NCI-H2196 (cell line): ENCODE data around the gene KCTD1.

Source experiments
- DNase-seq: peaks from one replicate; lab custom pipeline; 2025; ENCODE audit not compliant: unreplicated experiment; lab: John Stamatoyannopoulos, UW

The KCTD1 gene

DNA sequence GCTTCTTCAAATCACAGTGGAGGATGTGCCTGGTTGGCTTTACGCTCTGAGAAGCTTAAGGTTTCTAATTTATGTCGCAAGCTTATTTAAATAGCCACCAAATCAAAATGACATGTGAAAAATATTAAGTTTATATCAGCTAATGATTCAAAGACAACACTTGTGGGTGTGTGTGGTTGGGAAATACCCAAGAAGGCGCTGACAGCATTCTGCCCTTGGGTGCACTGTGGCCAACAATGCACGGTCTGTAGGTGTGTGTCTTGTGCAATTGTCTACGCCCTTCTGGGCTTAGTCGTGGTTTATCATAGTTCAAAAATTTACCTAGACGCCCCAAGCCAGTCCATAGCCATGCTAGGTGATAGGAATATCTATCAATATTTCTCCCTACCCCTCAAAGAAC is 60.9 kb downstream of the KCTD1 start:
- no peak for DNase-seq

GRCh38 chr18:26483633-26484032 is 64.7 kb downstream of the KCTD1 start:
- DNase-seq = no peak

- no peak for DNase-seq
Observed at GRCh38 chr18:26482569-26482968, 65.8 kb downstream of the KCTD1 start.

DNA sequence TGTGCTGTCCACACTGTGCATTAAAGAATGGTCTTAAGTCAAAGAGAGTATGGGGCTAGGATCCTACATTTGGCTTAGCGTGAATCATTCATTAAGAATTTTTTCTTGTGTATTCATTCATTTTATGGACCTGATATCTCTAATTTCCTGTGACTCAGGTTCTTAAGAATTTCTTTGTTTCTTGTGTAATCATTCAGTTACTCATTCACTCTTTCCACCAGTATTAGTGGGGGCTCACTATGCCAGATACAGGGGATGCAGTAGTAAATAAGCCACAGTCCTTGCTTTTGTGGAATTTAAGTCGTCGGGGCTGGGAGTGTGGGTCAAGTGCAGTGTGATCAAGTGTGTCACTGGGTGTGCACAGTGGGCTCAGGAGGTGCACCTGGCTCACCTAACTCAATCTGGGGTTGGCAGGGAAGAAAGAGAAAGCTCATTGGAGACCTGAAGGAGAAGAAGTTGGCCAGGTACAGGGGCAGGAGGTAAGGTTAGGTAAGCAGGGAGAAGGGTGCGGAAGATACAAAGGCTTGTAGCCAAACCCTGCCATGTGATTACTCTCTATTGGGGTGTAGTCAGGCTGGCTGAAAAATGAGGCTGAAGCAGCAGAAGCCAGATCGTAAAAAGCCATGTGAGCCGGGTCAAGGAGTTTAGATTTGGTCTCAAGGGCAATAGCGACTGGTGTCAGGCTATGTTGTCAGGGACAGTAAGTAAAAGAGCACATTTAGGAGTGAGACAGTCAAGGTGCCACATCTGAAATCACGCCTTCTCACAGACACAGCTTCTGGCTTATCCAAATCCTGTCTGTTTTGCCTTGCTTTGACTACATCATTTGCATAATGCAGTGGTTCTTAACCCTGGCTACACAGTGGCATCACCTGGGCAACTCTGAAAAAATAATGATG is 67.2 kb downstream of the KCTD1 start:
- no peak for DNase-seq

- no peak for DNase-seq
Observed at GRCh38 chr18:26479681-26480079, 68.7 kb downstream of the KCTD1 start.

DNA sequence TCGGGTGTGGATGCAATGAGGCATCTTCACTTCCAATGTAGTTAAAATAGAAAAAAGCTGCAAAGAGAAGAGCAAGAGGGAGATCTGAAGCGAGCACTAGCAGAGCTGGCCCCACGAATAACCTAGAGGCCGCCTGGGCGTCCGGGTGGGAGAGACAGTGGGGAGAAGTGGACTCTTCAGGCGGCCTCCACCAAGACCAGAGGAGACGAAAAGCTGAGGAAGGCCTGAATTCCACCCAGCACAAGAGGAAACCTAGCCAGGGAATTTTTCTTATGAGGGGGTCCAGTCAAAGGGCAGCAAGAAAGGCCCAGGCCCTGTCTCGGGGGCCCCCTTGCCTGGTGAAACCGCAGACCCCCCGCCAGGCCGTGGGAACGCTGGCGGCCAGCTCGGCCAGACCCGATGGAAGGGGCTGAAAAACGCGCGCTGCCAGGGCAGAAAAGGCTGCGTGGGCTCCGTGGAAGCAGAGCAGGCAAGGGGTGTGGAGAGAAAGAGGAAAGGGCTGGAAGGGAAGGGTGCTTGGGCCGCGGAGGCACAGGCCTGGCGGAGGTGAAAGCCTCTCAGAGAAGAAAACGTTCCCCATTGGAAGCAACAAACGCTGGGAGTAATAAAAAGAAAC is 69.2 kb downstream of the KCTD1 start:
- DNase-seq = no peak

- no peak for DNase-seq
Observed at GRCh38 chr18:26477828-26478466, 70.4 kb downstream of the KCTD1 start.

DNA sequence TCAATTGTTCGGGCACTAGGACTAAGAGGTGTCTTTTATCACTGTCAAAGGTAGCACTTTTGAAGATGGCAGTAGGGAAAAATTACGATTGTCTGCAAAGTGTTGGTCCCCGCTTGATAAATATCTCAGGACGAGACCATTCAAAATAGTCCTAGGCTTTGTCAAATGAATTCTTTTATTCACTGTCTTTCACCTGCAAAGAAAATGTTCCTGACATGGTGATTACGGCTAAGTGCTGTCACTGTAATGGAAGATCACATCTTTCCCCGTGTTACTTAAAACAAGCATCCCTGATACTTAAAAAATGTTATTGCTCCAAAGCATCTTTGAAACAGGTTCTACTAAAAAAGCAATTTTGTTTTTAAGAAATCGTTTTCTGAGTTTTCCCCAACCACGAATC is 71.7 kb downstream of the KCTD1 start:
- DNase-seq = no peak

GRCh38 chr18:26474542-26474941 is 73.8 kb downstream of the KCTD1 start:
- no peak for DNase-seq

DNA sequence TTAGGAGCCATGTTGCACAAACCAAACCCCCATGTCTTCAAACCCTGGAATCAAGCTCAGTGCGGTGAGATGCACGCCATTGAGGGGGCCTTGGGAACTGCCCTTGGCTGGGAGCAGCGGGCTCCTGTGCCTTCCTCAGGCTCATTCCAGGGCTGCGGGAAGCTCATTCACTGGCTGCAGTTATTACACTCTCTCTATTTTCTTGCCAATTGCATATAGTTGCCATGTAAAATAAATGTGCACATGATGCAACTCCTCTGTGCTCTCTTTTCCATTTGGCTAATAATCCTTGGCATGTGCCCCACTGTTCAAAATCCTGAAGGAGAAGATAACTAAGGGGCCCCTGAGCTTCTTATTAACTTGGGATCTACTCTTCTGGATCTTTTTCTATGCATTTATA is 74.7 kb downstream of the KCTD1 start:
- DNase-seq = no peak

- DNase-seq = no peak
Observed at GRCh38 chr18:26471826-26472225, 76.5 kb downstream of the KCTD1 start.

DNA sequence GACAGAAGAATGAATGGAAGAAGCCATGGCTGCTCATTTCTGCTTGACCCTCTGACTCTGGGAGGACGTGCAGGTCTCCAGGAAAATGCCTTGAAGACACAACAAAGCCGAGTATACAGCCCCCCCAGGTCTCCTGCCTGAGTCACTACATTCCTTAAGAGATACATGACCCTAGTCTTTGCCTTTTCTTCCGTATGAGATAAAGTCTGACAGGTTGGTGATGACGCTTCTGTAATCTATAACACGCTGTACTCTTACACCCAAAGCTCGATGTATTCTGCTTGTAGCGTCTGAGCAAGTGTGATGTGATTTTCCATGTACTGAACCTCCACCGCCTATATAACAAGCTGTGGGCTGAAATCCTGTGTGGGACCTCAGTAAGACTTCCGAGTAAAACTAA is 77.3 kb downstream of the KCTD1 start:
- DNase-seq = no peak

- DNase-seq = peak; percentile 57
Observed at GRCh38 chr18:26470011-26470637, 78.2 kb downstream of the KCTD1 start.

DNA sequence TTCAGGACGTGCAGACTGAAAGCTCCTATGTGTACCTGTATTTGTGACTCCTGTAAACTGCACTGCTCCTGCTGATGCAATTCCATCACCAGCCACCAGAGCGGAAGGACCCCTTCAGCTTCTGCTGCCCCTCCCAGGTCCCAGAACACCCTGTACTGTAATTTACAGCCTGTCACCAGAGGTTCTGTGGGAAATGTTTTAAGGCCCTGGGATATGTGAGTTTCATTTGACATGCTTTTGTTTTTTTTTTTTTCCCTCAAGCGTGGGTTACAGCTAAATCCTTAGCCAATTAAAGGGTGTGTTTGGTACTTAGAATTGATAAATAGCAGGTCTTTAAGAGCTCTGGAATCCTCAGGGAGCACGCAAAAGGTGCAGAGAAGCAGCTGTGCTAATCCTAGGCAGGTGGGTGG is 79.4 kb downstream of the KCTD1 start:
- peak; percentile 21 for DNase-seq

GRCh38 chr18:26466026-26466425 is 82.3 kb downstream of the KCTD1 start:
- no peak for DNase-seq

GRCh38 chr18:26465431-26465830 is 82.9 kb downstream of the KCTD1 start:
- no peak for DNase-seq

DNA sequence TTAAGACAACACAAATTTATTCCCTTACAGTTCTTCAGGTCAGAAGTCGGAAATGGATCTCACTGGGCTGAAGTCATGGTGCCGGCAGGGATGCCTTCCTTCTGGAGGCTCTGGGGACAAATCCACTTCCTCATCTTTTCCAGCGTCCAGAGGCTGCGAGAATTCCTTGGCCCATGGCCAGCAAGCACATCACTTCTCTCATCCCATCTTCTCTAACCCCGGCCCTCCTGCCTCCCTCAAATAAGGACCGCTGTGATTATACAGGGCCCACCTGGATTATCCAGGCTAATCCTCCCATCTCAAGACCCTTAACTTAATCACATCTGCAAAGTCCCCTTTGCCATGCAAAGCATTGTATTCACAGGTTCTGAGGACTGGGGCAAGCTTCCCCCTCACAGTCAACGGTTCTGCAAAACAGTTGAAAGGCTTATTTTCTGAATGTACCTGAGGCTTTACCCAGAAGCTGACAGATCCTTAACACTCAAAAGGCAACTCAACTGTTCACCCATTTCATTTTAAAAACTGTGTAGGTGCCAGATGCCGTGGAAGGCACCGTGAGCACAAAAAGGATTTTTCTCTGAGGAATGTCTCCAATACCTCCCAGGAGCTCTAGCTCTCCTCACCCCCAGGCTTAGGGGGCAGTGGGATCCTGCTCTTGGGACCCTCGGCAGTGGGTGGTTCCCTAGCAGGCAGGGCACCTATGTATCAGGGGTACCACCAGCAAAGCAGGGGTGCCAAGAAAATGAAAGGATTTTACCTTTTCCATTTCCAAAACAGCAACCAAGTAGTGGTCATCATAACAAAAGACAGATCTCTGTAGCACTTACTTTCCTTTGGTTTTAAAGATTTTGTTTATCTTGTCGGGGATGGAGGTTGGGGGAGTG is 84.0 kb downstream of the KCTD1 start:
- no peak for DNase-seq

- no peak for DNase-seq
Observed at GRCh38 chr18:26462355-26462754, 86.0 kb downstream of the KCTD1 start.

- no peak for DNase-seq
Observed at GRCh38 chr18:26461405-26461804, 86.9 kb downstream of the KCTD1 start.

DNA sequence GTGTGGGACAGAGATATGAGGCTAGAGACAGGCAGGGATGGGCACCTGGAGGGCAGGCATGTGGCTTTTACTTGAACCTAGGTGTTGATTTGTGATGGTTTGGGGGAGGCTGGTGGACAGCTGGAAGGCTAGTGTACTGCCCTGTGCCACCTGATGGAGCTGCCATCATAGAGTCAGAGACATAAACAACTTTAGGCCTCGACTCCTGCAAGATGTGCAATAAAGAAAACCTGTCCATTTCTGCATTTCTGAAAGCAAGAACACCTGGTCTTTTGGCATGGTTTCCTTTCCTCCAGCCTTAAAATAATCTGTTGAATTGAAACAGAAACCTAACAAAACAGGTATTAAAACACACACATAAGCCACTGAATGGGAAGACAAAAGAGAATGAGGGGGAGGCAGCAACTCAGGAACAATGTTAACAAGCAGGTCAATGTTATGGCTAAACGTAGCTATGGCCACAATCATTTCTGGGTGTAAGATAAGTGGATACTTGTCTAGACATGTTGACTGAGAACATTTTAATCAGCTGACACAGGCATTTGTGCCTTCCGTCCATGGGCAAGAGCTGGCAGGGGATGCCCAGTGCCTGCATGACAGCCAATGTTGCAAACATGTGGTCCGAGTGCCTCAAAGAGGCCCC is 87.8 kb downstream of the KCTD1 start:
- DNase-seq = peak; percentile 90
